ENCODE data around the gene TAF1D. TPM values are rescaled to one million over a fixed set of nuclear protein-coding genes. Genes with fewer than 3 reads are reported as not detected.

TAF1D gene
- total RNA-seq, 2 donors from 2014 or later, result 71.5 to 80.6 TPM

GRCh38 chr11:93732237-93732892, 8.9 kb downstream of the TAF1D start:
- DNase-seq (no peak), ATAC-seq (peak; percentile 87)
- intact Hi-C loops (cut with DNase I, micrococcal nuclease), result no loop called here

- ATAC-seq (no peak), DNase-seq (no peak)
- intact Hi-C loops (cut with DNase I, micrococcal nuclease), result no loop called here
These were observed 10.9 kb downstream of the TAF1D start for GRCh38 chr11:93730108-93731107.

- ATAC-seq (no peak), DNase-seq (no peak)
- intact Hi-C loops (cut with DNase I, micrococcal nuclease), result no loop called here
These were observed 12.1 kb downstream of the TAF1D start for GRCh38 chr11:93729129-93729616.

GRCh38 chr11:93728792-93729128, 12.5 kb downstream of the TAF1D start:
- intact Hi-C loops (cut with DNase I, micrococcal nuclease), result no loop called here
- ATAC-seq (no peak), DNase-seq (no peak)

GRCh38 chr11:93727985-93728791, 13.1 kb downstream of the TAF1D start:
- no peak for ATAC-seq
- no peak for DNase-seq
- intact Hi-C loops (cut with DNase I, micrococcal nuclease), result no loop called here

- intact Hi-C loops (cut with DNase I, micrococcal nuclease), result no loop called here
- DNase-seq, result no peak
- no peak for ATAC-seq
These were observed 17.2 kb downstream of the TAF1D start for GRCh38 chr11:93724089-93724488.

- intact Hi-C loops (cut with DNase I, micrococcal nuclease), result no loop called here
- DNase-seq (no peak), ATAC-seq (no peak)
These were observed 20.8 kb downstream of the TAF1D start for GRCh38 chr11:93720522-93720921.

GRCh38 chr11:93719310-93719709, 22.0 kb downstream of the TAF1D start:
- intact Hi-C loops (cut with DNase I, micrococcal nuclease), result no loop called here
- no peak for ATAC-seq
- DNase-seq, result no peak

- DNase-seq, result no peak
- intact Hi-C loops (cut with DNase I, micrococcal nuclease), result no loop called here
These were observed 23.2 kb downstream of the TAF1D start for GRCh38 chr11:93718057-93718563.

GRCh38 chr11:93717501-93717900, 23.8 kb downstream of the TAF1D start:
- intact Hi-C loops (cut with DNase I, micrococcal nuclease), result no loop called here
- ATAC-seq (no peak), DNase-seq (no peak)

More at GRCh38 chr11:93718057-93718563, 23.2 kb downstream of the TAF1D start:
- ATAC-seq, result no peak

GRCh38 chr11:93715797-93716396, 25.4 kb downstream of the TAF1D start:
- ATAC-seq (no peak), DNase-seq (no peak)
- intact Hi-C loops (cut with DNase I, micrococcal nuclease), result no loop called here

GRCh38 chr11:93712678-93713077, 28.6 kb downstream of the TAF1D start:
- ATAC-seq (no peak), DNase-seq (no peak)
- intact Hi-C loops (cut with DNase I, micrococcal nuclease), result no loop called here

GRCh38 chr11:93710239-93710638, 31.1 kb downstream of the TAF1D start:
- ATAC-seq (no peak), DNase-seq (no peak)
- intact Hi-C loops (cut with DNase I, micrococcal nuclease), result no loop called here

GRCh38 chr11:93704237-93704636, 37.1 kb downstream of the TAF1D start:
- no peak for DNase-seq
- no peak for ATAC-seq
- intact Hi-C loops (cut with DNase I, micrococcal nuclease), result no loop called here

- ATAC-seq (no peak), DNase-seq (no peak)
- intact Hi-C loops (cut with DNase I, micrococcal nuclease), result no loop called here
These were observed 40.5 kb downstream of the TAF1D start for GRCh38 chr11:93700830-93701229.

GRCh38 chr11:93697611-93698010, 43.7 kb downstream of the TAF1D start:
- intact Hi-C loops (cut with DNase I, micrococcal nuclease), result no loop called here
- no peak for DNase-seq
- no peak for ATAC-seq

- ATAC-seq, result no peak
- no peak for DNase-seq
- intact Hi-C loops (cut with DNase I, micrococcal nuclease), result no loop called here
These were observed 46.7 kb downstream of the TAF1D start for GRCh38 chr11:93694557-93694956.

- ATAC-seq (no peak), DNase-seq (no peak)
- intact Hi-C loops (cut with DNase I, micrococcal nuclease), result no loop called here
These were observed 47.2 kb downstream of the TAF1D start for GRCh38 chr11:93694109-93694508.

- intact Hi-C loops (cut with DNase I, micrococcal nuclease), result loop anchor here in 1 of 2 donors (10.0 kb wide), 1 partner anchor 106 kb away; no protein-coding TSS in a partner anchor
- ATAC-seq, result no peak
- no peak for DNase-seq
These were observed 52.1 kb downstream of the TAF1D start for GRCh38 chr11:93689240-93689639.
